Stimulated activated naive CD8-positive, alpha-beta T cell treated with anti-CD3 and anti-CD28 coated beads, Interleukin-15, Interleukin-2, amounts not matched to agents 100 ng/mL and 50 ng/mL, for 24 hours (primary cell): ENCODE measurements around the gene SP2.

Experiments used
- H3K27ac Mint-ChIP-seq: one replicate; pipeline ENCODE4 v1.8.0; 2021; ENCODE audit warnings: mild to moderate bottlenecking, mixed read lengths
- H3K27me3 Mint-ChIP-seq: one replicate; pipeline ENCODE4 v1.8.0; 2021; ENCODE audit warnings: mixed read lengths
- H3K36me3 Mint-ChIP-seq: one replicate; pipeline ENCODE4 v1.8.0; 2021; ENCODE audit warnings: low read depth, mixed read lengths
- H3K4me1 Mint-ChIP-seq: one replicate; pipeline ENCODE4 v1.8.0; 2021; ENCODE audit warnings: low read depth, mixed read lengths
- H3K4me3 Mint-ChIP-seq: one replicate; pipeline ENCODE4 v1.8.0; 2021; ENCODE audit warnings: mild to moderate bottlenecking, mixed read lengths
- H3K9me3 Mint-ChIP-seq: one replicate; pipeline ENCODE4 v1.8.0; 2021; ENCODE audit warnings: mixed read lengths

The SP2 gene

GRCh38 chr17:47862621-47863440 is 33.2 kb upstream of the SP2 start:
- Mint-ChIP-seq H3K27me3 (peaks cover 17% of the 10 kb centered on the region), H3K4me3 (no peak overlapping the region), H3K9me3 (no peaks in the 10 kb centered on the region), H3K36me3 (no peaks in the 10 kb centered on the region), H3K4me1 (peaks cover 14% of the 10 kb centered on the region), H3K27ac (no peak overlapping the region)

DNA sequence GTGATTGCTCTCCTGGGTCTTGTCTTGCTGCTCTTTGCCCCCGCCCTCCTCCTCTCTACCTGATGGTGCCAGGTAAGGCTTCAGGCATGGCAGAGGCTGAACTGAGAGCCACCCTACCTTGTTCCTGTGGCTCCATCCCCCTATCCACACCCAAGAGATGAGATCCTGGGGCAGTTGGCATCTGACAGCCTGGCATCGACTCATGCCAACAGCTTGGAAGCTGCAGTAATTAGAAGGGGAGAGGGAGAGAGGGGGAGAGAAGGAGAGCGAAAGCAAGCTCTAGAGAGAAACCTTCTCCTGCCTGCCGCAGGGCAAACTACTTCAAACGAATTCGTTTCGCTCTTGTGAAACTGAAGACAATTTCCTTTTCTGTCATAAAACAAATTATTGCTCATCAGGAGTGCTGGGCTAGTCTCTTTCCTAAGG is 31.2 kb upstream of the SP2 start:
- no peaks in the 10 kb centered on the region for H3K9me3 Mint-ChIP-seq

GRCh38 chr17:47866941-47867340 is 29.1 kb upstream of the SP2 start:
- H3K4me3 Mint-ChIP-seq, result no peak overlapping the region
- no peaks in the 10 kb centered on the region for H3K9me3 Mint-ChIP-seq
- H3K4me1 Mint-ChIP-seq, result peaks cover 14% of the 10 kb centered on the region
- H3K36me3 Mint-ChIP-seq, result no peaks in the 10 kb centered on the region
- peaks cover 25% of the 10 kb centered on the region for H3K27me3 Mint-ChIP-seq
- no peak overlapping the region for H3K27ac Mint-ChIP-seq

More for the DNA sequence above, 31.2 kb upstream of the SP2 start:
- H3K27ac Mint-ChIP-seq, result no peak overlapping the region
- no peak overlapping the region for H3K4me3 Mint-ChIP-seq
- peaks cover 11% of the 10 kb centered on the region for H3K27me3 Mint-ChIP-seq
- H3K36me3 Mint-ChIP-seq, result no peaks in the 10 kb centered on the region
- H3K4me1 Mint-ChIP-seq, result peaks cover 14% of the 10 kb centered on the region

DNA sequence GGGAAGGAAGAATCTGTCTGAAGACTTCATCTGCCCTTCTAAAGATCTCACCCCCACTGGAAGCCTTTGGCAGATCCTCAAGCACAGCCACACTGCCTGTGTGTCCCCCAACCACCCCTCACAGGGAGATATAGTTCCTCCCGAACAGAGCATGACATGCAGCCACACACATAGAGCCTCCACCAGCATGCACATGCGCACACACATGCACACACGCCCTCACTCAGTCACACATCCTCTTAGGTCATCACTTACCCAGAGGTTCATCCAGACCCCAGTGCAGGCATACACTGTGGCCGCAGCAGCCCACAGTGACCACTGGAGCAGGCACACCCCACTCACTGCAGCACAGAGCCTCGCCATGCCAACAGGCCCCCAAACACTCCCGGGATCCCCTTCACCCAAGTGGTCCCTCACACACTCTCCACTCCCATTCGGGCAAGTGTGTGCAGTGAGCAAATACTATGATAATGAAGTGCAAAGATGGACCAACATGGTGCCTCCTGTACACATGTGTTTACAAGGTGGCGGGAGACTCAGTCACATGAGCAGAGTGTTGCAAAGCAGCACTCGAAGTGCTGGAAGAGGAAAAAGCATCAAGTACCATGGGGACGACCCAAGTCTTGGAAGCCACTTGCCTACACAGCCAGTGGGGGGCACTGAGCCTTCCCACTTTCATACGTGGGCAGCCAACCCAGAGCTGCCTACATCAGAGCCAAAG is 28.1 kb upstream of the SP2 start:
- peaks cover 29% of the 10 kb centered on the region for H3K27me3 Mint-ChIP-seq
- H3K27ac Mint-ChIP-seq, result no peak overlapping the region
- no peaks in the 10 kb centered on the region for H3K9me3 Mint-ChIP-seq
- H3K4me3 Mint-ChIP-seq, result no peak overlapping the region
- H3K36me3 Mint-ChIP-seq, result no peaks in the 10 kb centered on the region
- H3K4me1 Mint-ChIP-seq, result peaks cover 9% of the 10 kb centered on the region

GRCh38 chr17:47869114-47869513 is 26.9 kb upstream of the SP2 start:
- no peak overlapping the region for H3K4me3 Mint-ChIP-seq
- H3K27ac Mint-ChIP-seq, result no peak overlapping the region
- H3K27me3 Mint-ChIP-seq, result peaks cover 40% of the 10 kb centered on the region
- H3K36me3 Mint-ChIP-seq, result no peaks in the 10 kb centered on the region
- H3K9me3 Mint-ChIP-seq, result no peaks in the 10 kb centered on the region
- peaks cover 6% of the 10 kb centered on the region for H3K4me1 Mint-ChIP-seq

- Mint-ChIP-seq H3K4me3 (no peak overlapping the region), H3K27me3 (peaks cover 49% of the 10 kb centered on the region), H3K4me1 (peaks cover 2% of the 10 kb centered on the region)
Measured at GRCh38 chr17:47870056-47870455, 26.0 kb upstream of the SP2 start.

DNA sequence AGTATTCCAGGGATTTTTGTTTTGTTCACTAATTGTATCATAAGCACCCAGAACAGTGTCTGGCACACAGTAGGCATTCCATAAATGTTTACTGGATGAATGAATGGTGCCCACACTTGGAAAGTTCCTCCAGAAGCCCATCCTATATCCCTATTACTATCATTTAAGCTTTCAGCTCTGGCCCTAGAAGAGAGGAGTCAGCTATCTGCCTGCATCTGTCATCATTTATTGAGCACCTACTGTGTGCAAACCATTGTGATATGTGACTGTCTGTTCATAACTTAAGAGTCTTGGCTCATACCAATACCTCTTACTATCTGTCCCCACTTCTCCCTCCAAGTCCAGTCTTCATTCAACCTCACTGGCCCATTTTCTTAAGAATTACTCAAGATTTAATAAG is 25.0 kb upstream of the SP2 start:
- H3K4me1 Mint-ChIP-seq, result no peaks in the 10 kb centered on the region
- peaks cover 54% of the 10 kb centered on the region for H3K27me3 Mint-ChIP-seq

More at GRCh38 chr17:47870056-47870455, 26.0 kb upstream of the SP2 start:
- Mint-ChIP-seq H3K9me3 (no peaks in the 10 kb centered on the region), H3K27ac (no peak overlapping the region), H3K36me3 (no peaks in the 10 kb centered on the region)

GRCh38 chr17:47872019-47872650 is 23.9 kb upstream of the SP2 start:
- Mint-ChIP-seq H3K4me1 (no peaks in the 10 kb centered on the region), H3K27ac (no peak overlapping the region), H3K9me3 (no peaks in the 10 kb centered on the region), H3K36me3 (no peaks in the 10 kb centered on the region), H3K27me3 (peaks cover 57% of the 10 kb centered on the region), H3K4me3 (no peak overlapping the region)

More for the DNA sequence above, 25.0 kb upstream of the SP2 start:
- H3K27ac Mint-ChIP-seq, result no peak overlapping the region
- H3K36me3 Mint-ChIP-seq, result no peaks in the 10 kb centered on the region
- H3K9me3 Mint-ChIP-seq, result no peaks in the 10 kb centered on the region
- H3K4me3 Mint-ChIP-seq, result no peak overlapping the region

DNA sequence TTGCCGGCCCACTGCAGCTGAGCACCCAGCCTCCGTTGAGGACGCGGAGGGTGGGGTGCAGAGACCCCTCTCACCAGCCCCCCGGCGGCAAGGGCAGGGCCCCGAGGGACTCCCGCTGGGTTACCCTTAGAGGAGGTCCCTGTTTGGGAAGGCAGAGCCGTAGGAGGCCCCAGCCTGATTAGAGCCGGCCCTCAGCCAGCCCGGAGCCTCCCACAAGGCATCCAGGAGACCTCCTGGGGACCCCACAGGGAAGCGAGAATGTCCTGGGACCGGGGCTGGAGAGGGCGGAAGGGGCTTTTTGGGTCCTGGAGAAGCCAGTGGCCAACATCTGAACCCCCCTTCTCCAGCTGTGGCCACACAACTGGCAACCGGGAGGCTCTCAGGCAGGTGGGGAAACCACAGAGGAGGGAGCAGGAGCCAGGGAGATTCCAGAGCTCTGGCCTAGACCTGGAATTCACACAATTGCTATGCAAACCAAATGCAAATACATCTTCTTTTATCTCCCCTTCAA is 23.3 kb upstream of the SP2 start:
- H3K27ac Mint-ChIP-seq, result no peak overlapping the region
- no peaks in the 10 kb centered on the region for H3K36me3 Mint-ChIP-seq
- H3K4me1 Mint-ChIP-seq, result no peaks in the 10 kb centered on the region
- no peaks in the 10 kb centered on the region for H3K9me3 Mint-ChIP-seq
- no peak overlapping the region for H3K4me3 Mint-ChIP-seq
- H3K27me3 Mint-ChIP-seq, result peaks cover 56% of the 10 kb centered on the region

DNA sequence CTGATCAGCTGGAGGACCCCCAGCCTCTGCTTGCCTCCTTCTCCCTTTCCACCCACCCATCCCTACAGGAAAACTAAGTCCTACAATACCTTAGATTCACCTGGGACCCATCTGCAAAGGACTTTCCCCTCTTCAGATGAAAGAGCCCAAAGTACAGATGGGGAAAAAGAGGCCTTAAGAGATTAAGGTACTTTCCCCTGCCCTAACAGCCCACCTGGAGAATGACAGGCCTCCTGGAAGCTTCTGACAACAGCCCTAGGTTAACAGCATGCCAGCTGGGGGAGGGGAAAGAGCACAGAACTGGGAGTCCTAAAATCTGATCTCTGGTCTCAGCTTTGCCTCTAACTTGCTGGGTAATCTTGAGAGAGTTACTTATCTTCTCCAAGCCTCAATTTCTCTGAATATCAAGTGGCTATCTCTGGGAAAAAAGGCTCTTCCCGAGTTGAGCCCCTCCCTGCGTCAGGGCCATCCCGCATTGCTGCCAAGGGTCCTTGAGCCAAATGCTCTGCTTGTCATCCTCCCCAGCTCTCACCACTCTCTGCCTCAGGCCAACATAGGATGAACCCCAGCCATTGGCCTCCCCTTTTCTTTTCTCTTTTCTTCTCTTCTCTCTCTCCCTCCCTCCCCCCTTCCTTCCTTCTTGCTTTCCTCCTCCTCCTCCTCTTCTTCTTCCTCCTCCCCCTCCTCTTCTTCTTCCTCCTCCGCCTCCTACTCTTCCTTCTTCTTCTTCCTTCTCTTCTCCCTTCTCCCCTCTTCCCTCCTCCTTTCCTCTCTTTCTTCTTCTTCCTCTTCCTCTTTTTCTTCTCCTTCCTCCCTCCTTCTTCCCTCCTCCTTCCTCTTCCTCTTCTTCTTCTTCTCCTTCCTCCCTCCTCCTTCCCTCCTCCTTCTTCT is 22.6 kb upstream of the SP2 start:
- H3K27ac Mint-ChIP-seq, result no peak overlapping the region
- no peaks in the 10 kb centered on the region for H3K4me1 Mint-ChIP-seq
- H3K4me3 Mint-ChIP-seq, result no peak overlapping the region
- H3K9me3 Mint-ChIP-seq, result no peaks in the 10 kb centered on the region
- peaks cover 56% of the 10 kb centered on the region for H3K27me3 Mint-ChIP-seq
- H3K36me3 Mint-ChIP-seq, result no peaks in the 10 kb centered on the region

GRCh38 chr17:47875011-47875985 is 20.7 kb upstream of the SP2 start:
- Mint-ChIP-seq H3K4me1 (peaks cover 6% of the 10 kb centered on the region), H3K9me3 (no peaks in the 10 kb centered on the region), H3K36me3 (no peaks in the 10 kb centered on the region), H3K4me3 (no peak overlapping the region), H3K27ac (no peak overlapping the region), H3K27me3 (peaks cover 55% of the 10 kb centered on the region)

- Mint-ChIP-seq H3K27ac (no peak overlapping the region), H3K27me3 (peaks cover 37% of the 10 kb centered on the region), H3K36me3 (no peaks in the 10 kb centered on the region), H3K4me3 (no peak overlapping the region), H3K9me3 (no peaks in the 10 kb centered on the region), H3K4me1 (peaks cover 6% of the 10 kb centered on the region)
Measured at GRCh38 chr17:47877368-47878034, 18.5 kb upstream of the SP2 start.
